Thymus (tissue), 11 donors: Measurements from ENCODE around the gene KLF16. TPM values are rescaled to one million over a fixed set of nuclear protein-coding genes. Genes with fewer than 3 reads are reported as not detected.

Experiments
- DNase-seq, 9 donors: peaks; one replicate each; pipeline ENCODE4 v3.0.0-alpha.2; 2013; ENCODE audit warnings: low spot score in 9 of 9, low read depth in 6 of 9, missing footprints in 1 of 9
- H3K27ac ChIP-seq, 2 donors: one replicate each; pipeline ENCODE4 v1.5.1; 2013; ENCODE audit warnings: control low read depth in 1 of 2, low read depth in 1 of 2, low read length in 1 of 2, mild to moderate bottlenecking in 1 of 2, moderate library complexity in 1 of 2
- H3K27me3 ChIP-seq, 2 donors: one replicate each; pipeline ENCODE4 v1.5.1; 2013; ENCODE audit warnings: low read length in 1 of 2; ENCODE audit not compliant: control insufficient read depth in 2 of 2, insufficient read depth in 1 of 2
- H3K36me3 ChIP-seq, 2 donors: one replicate each; pipeline ENCODE4 v1.5.1; 2013; ENCODE audit warnings: low read length in 1 of 2, mild to moderate bottlenecking in 1 of 2, moderate library complexity in 1 of 2; ENCODE audit not compliant: control insufficient read depth in 2 of 2, insufficient read depth in 2 of 2
- H3K4me1 ChIP-seq, 2 donors: one replicate each; pipeline ENCODE4 v1.5.1; 2013; ENCODE audit warnings: low read length in 2 of 2; ENCODE audit not compliant: control insufficient read depth in 2 of 2, insufficient read depth in 2 of 2
- H3K4me3 ChIP-seq, 2 donors: one replicate each; pipeline ENCODE4 v1.5.1; 2013; ENCODE audit warnings: low read length in 2 of 2, control low read depth in 1 of 2, mild to moderate bottlenecking in 1 of 2
- H3K9me3 ChIP-seq, 2 donors: one replicate each; pipeline ENCODE4 v1.5.1; 2013; ENCODE audit warnings: low read length in 1 of 2, mild to moderate bottlenecking in 1 of 2; ENCODE audit not compliant: control insufficient read depth in 2 of 2, insufficient read depth in 1 of 2
- WGBS: extraction: QIAGEN DNeasy Blood & Tissue Kit; methylation state at CpG from one replicate; pipeline ENCODE4 v1.1.7; 2013; 5-methylcytosine and 5-hydroxymethylcytosine counted together
- polyA plus RNA-seq: library from polyadenylated mRNA; stranded (reverse); fragments of 200-250 nt; gene quantifications from one replicate; pipeline ENCODE4 v1.2.3, GENCODE V29; 2013
- total RNA-seq: library from RNA; stranded (reverse); fragments of 120-200 nt; gene quantifications from one replicate; pipeline ENCODE4 v1.2.4, GENCODE V29; 2013
- donor health status: healthy.

Gene KLF16
- total and polyA plus RNA-seq, 2 donors, result 3.2 to 8.4 TPM

DNA sequence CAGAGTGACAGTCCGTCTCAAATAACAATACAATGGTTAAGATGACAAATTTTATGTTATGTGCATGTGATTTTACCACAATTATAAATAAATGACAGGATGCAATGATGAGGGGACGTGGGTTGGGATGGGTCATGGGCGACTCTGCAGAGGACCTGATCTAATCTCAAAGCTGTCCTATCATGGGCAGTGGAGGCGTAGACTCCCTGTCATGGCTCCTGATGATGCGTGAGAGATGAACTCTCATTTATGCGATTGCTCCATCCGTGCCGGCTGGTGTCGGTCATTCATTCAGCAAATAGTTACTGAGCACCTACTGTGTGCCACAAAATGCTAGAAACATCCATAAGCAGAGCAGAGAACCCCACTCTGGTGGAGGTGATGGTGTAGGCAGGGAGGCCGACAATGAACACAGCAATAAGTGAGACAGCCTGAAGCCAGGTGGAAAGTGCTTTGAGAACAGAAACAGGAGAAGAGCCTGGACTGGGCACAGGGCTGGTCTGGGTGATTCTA is 13.4 kb downstream of the KLF16 start:
- 98% methylated on average over 10 of the region's 10 CpGs for WGBS
- peaks cover 53 to 78% of the 10 kb centered on the region in 2 donors for H3K4me1 ChIP-seq
- peaks cover 7 to 15% of the 10 kb centered on the region in 2 donors for H3K36me3 ChIP-seq
- no peak overlapping the region for H3K27ac ChIP-seq
- no peak for DNase-seq
- H3K9me3 ChIP-seq, result no peaks in the 10 kb centered on the region
- no peak overlapping the region for H3K4me3 ChIP-seq
- H3K27me3 ChIP-seq, result no peaks in the 10 kb centered on the region

DNA sequence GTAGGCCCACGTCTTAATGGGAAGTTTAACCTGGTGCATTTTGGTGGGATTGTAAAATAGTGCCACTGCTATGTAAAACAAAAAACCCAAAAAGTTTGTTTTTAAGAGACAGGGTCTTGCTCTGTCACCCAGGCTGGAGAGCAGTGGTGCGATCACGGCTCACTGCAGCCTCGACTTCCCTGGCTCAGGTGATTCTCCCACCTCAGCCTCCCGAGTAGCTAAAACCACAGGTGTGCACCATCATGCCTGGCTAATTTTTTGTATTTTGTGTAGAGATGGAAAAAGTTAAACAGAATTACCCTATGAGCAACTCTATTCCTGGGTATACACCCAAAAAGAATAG is 14.3 kb downstream of the KLF16 start:
- no peak overlapping the region for H3K4me3 ChIP-seq
- 71% methylated on average over 5 of the region's 5 CpGs for WGBS
- H3K9me3 ChIP-seq, result no peaks in the 10 kb centered on the region

DNA sequence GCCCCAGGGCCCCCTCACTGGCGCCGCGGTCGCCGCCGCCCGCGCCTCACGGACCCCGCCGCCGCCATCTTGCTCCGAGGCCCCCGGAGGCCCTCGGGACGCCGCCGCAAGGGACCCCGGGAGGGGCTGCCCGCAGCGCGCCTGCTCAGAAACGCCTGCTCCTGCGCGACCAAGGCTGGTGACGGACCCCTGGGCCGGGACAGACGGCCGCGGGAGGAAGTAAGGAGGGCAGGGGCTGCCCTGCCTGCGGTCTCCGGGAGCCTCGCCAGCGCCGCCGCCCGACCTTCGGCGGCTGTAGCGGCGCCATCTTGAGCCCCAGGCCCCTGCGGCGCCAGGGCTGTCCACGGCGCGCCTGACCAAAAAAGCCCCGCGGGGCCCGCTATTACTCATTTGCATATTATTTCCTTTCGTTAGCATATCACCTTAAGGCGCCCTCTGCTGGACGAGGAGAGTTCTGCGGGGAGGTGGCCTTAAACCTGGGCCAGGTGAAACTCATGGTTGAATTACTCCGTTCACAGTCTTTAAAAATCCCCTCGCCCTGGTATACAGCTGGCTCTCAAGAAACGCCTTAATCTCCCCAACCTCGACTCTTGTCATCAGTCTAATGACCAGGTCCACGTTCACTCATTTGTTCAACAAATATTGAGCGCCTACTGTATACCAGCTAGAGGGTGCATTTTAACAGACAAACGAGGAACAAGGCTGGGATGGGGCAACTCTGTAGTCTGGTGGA is 14.8 kb downstream of the KLF16 start, which contains the start of gene REXO1:
Gene REXO1 (minus strand): TSS at position 85 of the 733 bp plus-strand sequence. CDS start 125 bp downstream, outside the sequence.
- peaks cover 15 to 28% of the 10 kb centered on the region in 2 donors for H3K36me3 ChIP-seq
- DNase-seq, result peak; percentile 87 to 99 (median 96)
- H3K9me3 ChIP-seq, result no peaks in the 10 kb centered on the region
- 3% methylated on average over 60 of the region's 60 CpGs for WGBS
- H3K27ac ChIP-seq, result peak within 1 kb of the TSS; percentile 97 to 98
- peak within 1 kb of the TSS; percentile 91 to 97 for H3K4me3 ChIP-seq
- no peaks in the 10 kb centered on the region for H3K27me3 ChIP-seq
- peaks cover 39 to 77% of the 10 kb centered on the region in 2 donors for H3K4me1 ChIP-seq

More for the DNA sequence above, 14.3 kb downstream of the KLF16 start:
- H3K27me3 ChIP-seq, result no peaks in the 10 kb centered on the region
- DNase-seq, result no peak
- peak overlapping the region; percentile 46 to 55 for H3K27ac ChIP-seq
- H3K4me1 ChIP-seq, result peaks cover 45 to 78% of the 10 kb centered on the region in 2 donors
- H3K36me3 ChIP-seq, result peaks cover 15 to 23% of the 10 kb centered on the region in 2 donors

GRCh38 chr19:1847684-1848398 is 15.5 kb downstream of the KLF16 start:
- Histone ChIP-seq H3K4me1 (peaks cover 35 to 76% of the 10 kb centered on the region in 2 donors), H3K9me3 (no peaks in the 10 kb centered on the region), H3K4me3 (peak overlapping the region; percentile 91 to 97), H3K27ac (peak overlapping the region; percentile 64 to 98), H3K27me3 (no peaks in the 10 kb centered on the region), H3K36me3 (peaks cover 15 to 30% of the 10 kb centered on the region in 2 donors)
- WGBS, result under 1% methylated on average over 72 of the region's 72 CpGs
- no peak for DNase-seq

GRCh38 chr19:1847348-1847683 is 16.1 kb downstream of the KLF16 start:
- peaks cover 19 to 30% of the 10 kb centered on the region in 2 donors for H3K36me3 ChIP-seq
- H3K27ac ChIP-seq, result peak overlapping the region; percentile 36 to 64
- 11% methylated on average over 12 of the region's 12 CpGs for WGBS

GRCh38 chr19:1846517-1847204 is 16.7 kb downstream of the KLF16 start:
- WGBS, result 95% methylated on average over 29 of the region's 29 CpGs
- peak overlapping the region; percentile 91 to 97 for H3K4me3 ChIP-seq
- H3K27ac ChIP-seq, result no peak overlapping the region

More at GRCh38 chr19:1847348-1847683, 16.1 kb downstream of the KLF16 start:
- no peaks in the 10 kb centered on the region for H3K27me3 ChIP-seq
- H3K9me3 ChIP-seq, result no peaks in the 10 kb centered on the region
- H3K4me1 ChIP-seq, result peaks cover 32 to 74% of the 10 kb centered on the region in 2 donors
- no peak for DNase-seq
- H3K4me3 ChIP-seq, result peak overlapping the region; percentile 91 to 97

GRCh38 chr19:1845642-1846041 is 17.7 kb downstream of the KLF16 start:
- DNase-seq, result no peak
- H3K27me3 ChIP-seq, result no peaks in the 10 kb centered on the region

More at GRCh38 chr19:1846517-1847204, 16.7 kb downstream of the KLF16 start:
- Histone ChIP-seq H3K27me3 (no peaks in the 10 kb centered on the region), H3K36me3 (peaks cover 21 to 30% of the 10 kb centered on the region in 2 donors), H3K9me3 (no peaks in the 10 kb centered on the region), H3K4me1 (peaks cover 32 to 70% of the 10 kb centered on the region in 2 donors)
- DNase-seq, result no peak

DNA sequence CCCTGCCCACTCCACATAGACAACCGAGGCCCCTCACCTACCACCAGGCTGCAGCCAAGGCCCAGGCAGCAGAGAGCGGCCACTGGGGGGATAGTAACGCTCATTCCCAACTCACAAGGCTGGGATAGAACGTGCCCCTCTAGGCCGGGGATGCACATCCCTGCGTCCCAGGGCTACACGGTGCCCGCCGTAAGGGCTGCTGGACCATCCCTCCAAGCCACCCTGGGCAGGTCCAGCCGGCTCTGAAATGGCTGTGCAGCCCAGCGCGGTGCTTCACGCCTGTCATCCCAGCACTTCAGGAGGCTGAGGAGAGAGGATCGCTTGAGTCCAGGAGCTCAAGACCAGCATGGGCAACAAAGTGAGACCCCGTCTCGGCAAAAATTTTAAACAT is 18.3 kb downstream of the KLF16 start:
- Histone ChIP-seq H3K9me3 (no peaks in the 10 kb centered on the region), H3K4me1 (peaks cover 39 to 65% of the 10 kb centered on the region in 2 donors), H3K36me3 (peaks cover 21 to 30% of the 10 kb centered on the region in 2 donors), H3K4me3 (no peak overlapping the region), H3K27ac (no peak overlapping the region), H3K27me3 (no peaks in the 10 kb centered on the region)
- 98% methylated on average over 16 of the region's 16 CpGs for WGBS
- DNase-seq, result no peak

More at GRCh38 chr19:1845642-1846041, 17.7 kb downstream of the KLF16 start:
- H3K36me3 ChIP-seq, result peaks cover 21 to 30% of the 10 kb centered on the region in 2 donors
- no peak overlapping the region for H3K4me3 ChIP-seq
- no peak overlapping the region for H3K27ac ChIP-seq
- no peaks in the 10 kb centered on the region for H3K9me3 ChIP-seq
- 97% methylated on average over 11 of the region's 11 CpGs for WGBS
- H3K4me1 ChIP-seq, result peaks cover 33 to 64% of the 10 kb centered on the region in 2 donors
